Activated naive CD8-positive, alpha-beta T cell (primary cell): ENCODE data around the gene MYEF2.

Experiments
- H3K27ac Mint-ChIP-seq: one replicate; pipeline ENCODE4 v1.8.0; 2021; ENCODE audit warnings: mixed read lengths
- H3K27me3 Mint-ChIP-seq: one replicate; pipeline ENCODE4 v1.8.0; 2021; ENCODE audit warnings: mixed read lengths
- H3K36me3 Mint-ChIP-seq: one replicate; pipeline ENCODE4 v1.8.0; 2021; ENCODE audit warnings: mixed read lengths
- H3K4me1 Mint-ChIP-seq: one replicate; pipeline ENCODE4 v1.8.0; 2021; ENCODE audit warnings: low read depth, mixed read lengths
- H3K4me3 Mint-ChIP-seq: one replicate; pipeline ENCODE4 v1.8.0; 2021; ENCODE audit warnings: mild to moderate bottlenecking, mixed read lengths
- H3K9me3 Mint-ChIP-seq: one replicate; pipeline ENCODE4 v1.8.0; 2021; ENCODE audit warnings: low read depth, mixed read lengths

Gene MYEF2

GRCh38 chr15:48119277-48119676, 58.8 kb downstream of the MYEF2 start:
- H3K4me3 Mint-ChIP-seq, result no peak overlapping the region
- H3K9me3 Mint-ChIP-seq, result no peaks in the 10 kb centered on the region
- H3K36me3 Mint-ChIP-seq, result no peaks in the 10 kb centered on the region
- H3K27me3 Mint-ChIP-seq, result peaks cover 13% of the 10 kb centered on the region
- H3K4me1 Mint-ChIP-seq, result no peaks in the 10 kb centered on the region
- H3K27ac Mint-ChIP-seq, result no peak overlapping the region

DNA sequence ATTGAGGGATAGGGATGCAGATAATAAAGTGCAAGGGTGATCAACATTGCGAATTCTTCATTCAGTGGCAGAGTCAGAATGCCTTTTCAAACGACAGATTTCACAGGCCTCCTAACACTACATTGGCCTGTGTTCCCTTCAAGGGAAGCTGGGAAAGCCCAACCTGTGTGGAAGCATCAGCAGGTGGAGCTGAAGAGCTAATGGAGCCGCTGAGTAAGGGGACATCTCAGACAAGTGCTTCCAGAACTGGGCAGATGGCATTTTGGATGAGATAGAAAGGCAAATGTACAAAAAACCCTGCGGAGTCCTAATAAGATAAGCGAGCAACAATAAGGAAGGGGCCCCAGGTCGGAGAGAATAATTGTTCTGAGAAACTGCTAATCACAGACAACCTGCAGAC, 65.9 kb downstream of the MYEF2 start:
- Mint-ChIP-seq H3K4me3 (no peak overlapping the region), H3K27ac (no peak overlapping the region), H3K27me3 (peaks cover 21% of the 10 kb centered on the region), H3K4me1 (no peaks in the 10 kb centered on the region), H3K9me3 (no peaks in the 10 kb centered on the region), H3K36me3 (no peaks in the 10 kb centered on the region)

DNA sequence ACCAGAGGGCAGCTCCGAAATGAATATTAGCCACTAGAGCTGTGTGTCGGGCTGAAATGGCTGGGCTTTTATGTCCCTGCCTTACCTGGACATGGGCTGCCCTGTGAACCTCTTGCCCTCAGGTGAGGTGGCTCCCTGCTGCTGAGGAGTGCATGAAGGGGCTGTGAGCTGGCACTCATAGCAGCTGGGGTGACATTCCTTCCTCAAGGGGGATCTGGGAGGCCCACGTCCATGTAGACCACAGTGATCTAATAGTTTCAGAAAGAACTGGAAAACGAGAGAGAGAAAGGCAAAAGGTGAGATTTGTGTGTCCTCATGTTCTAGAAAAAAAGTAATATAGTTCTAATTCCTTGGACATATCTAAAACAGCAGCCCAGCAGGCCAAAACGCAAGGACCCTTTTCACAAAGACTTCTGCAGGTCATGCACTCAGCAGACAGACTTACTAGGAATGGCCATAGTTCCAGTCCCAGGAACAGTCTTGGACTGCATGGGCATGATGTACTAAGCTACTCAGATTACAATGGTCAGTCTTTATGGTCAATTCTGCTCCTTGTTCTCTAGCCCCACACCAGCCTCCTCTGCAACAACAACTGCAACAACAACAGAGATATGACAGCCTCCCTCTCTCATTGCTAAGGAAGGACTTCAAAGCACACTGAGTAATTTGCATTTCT, 68.1 kb downstream of the MYEF2 start:
- Mint-ChIP-seq H3K27ac (no peak overlapping the region), H3K27me3 (peaks cover 26% of the 10 kb centered on the region), H3K4me1 (no peaks in the 10 kb centered on the region)

DNA sequence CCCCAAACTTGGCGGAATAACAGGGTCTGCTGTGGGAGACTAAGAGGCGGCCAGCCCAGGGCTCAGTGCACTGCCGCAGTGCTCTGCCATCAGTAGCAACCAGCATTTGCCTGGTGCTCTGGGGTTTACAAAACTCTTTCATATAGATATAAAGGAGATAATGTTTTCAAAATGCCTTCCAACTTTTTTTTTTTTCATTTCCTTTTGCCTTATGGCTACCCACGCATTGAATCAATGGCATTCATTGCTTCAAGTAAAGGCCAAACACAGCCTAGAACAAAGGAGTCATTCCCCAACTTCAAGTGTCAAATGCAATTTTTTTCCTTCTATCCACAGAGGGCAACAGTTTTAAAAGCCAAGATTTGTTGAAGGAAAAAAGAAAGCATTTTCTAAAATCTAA, 68.9 kb downstream of the MYEF2 start:
- Mint-ChIP-seq H3K4me1 (no peaks in the 10 kb centered on the region), H3K27me3 (peaks cover 20% of the 10 kb centered on the region), H3K36me3 (no peaks in the 10 kb centered on the region), H3K9me3 (no peaks in the 10 kb centered on the region), H3K27ac (no peak overlapping the region), H3K4me3 (no peak overlapping the region)

More for the DNA sequence above, 68.1 kb downstream of the MYEF2 start:
- H3K36me3 Mint-ChIP-seq, result no peaks in the 10 kb centered on the region
- H3K9me3 Mint-ChIP-seq, result no peaks in the 10 kb centered on the region
- H3K4me3 Mint-ChIP-seq, result no peak overlapping the region

GRCh38 chr15:48105936-48106335, 72.2 kb downstream of the MYEF2 start:
- no peaks in the 10 kb centered on the region for H3K9me3 Mint-ChIP-seq
- no peak overlapping the region for H3K4me3 Mint-ChIP-seq
- H3K4me1 Mint-ChIP-seq, result no peaks in the 10 kb centered on the region
- no peak overlapping the region for H3K27ac Mint-ChIP-seq
- H3K27me3 Mint-ChIP-seq, result peaks cover 20% of the 10 kb centered on the region
- H3K36me3 Mint-ChIP-seq, result no peaks in the 10 kb centered on the region

DNA sequence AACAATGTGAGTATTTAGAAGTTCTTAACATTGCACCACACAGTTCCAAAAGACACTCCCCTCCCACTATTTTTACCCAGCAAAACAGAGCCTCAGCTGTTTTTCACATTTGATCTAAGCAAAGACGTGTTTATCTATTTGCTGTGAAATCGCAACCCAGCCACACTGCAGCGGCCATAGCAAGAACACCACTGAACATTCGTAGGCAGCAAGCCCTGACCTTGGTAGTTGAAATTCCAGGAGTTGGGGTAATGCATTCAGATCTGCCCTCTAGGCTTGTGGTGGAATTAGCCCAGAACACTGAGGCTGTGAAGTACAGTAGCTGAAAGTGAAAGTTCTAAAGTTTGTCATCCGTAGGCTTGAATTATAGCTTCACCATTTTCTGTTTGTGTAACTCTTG, 74.4 kb downstream of the MYEF2 start:
- Mint-ChIP-seq H3K9me3 (no peaks in the 10 kb centered on the region), H3K27me3 (peaks cover 19% of the 10 kb centered on the region), H3K4me1 (no peaks in the 10 kb centered on the region), H3K27ac (no peak overlapping the region), H3K36me3 (no peaks in the 10 kb centered on the region), H3K4me3 (no peak overlapping the region)

- H3K27ac Mint-ChIP-seq, result no peak overlapping the region
Measured at GRCh38 chr15:48102167-48102566, 75.9 kb downstream of the MYEF2 start.

GRCh38 chr15:48101376-48101961, 76.6 kb downstream of the MYEF2 start:
- no peaks in the 10 kb centered on the region for H3K4me1 Mint-ChIP-seq
- H3K9me3 Mint-ChIP-seq, result no peaks in the 10 kb centered on the region
- H3K36me3 Mint-ChIP-seq, result no peaks in the 10 kb centered on the region
- H3K27ac Mint-ChIP-seq, result no peak overlapping the region
- H3K27me3 Mint-ChIP-seq, result peaks cover 17% of the 10 kb centered on the region
- no peak overlapping the region for H3K4me3 Mint-ChIP-seq

More at GRCh38 chr15:48102167-48102566, 75.9 kb downstream of the MYEF2 start:
- Mint-ChIP-seq H3K9me3 (no peaks in the 10 kb centered on the region), H3K27me3 (peaks cover 17% of the 10 kb centered on the region), H3K36me3 (no peaks in the 10 kb centered on the region), H3K4me3 (no peak overlapping the region), H3K4me1 (no peaks in the 10 kb centered on the region)

DNA sequence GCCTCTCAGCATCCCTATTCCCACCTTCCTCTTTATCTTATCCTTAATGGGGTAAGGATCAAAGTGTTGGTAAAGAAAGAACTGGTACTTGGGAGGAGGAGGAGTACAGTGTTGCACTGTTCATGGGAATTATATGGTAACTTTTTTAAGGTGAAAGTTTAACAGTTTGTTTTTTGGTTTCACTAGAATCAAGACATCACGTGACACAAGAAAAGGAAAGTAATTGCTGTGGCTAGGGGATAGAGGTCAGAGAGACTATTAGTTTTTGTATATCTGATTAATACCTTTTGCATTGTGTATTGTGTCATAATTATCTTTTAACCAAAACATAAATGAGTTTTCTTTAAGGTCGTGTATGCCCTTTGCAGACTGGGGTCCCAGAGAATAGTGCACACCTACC, 80.8 kb downstream of the MYEF2 start:
- Mint-ChIP-seq H3K4me3 (no peak overlapping the region), H3K27ac (no peak overlapping the region), H3K27me3 (peaks cover 10% of the 10 kb centered on the region), H3K9me3 (no peaks in the 10 kb centered on the region), H3K36me3 (no peaks in the 10 kb centered on the region), H3K4me1 (no peaks in the 10 kb centered on the region)

DNA sequence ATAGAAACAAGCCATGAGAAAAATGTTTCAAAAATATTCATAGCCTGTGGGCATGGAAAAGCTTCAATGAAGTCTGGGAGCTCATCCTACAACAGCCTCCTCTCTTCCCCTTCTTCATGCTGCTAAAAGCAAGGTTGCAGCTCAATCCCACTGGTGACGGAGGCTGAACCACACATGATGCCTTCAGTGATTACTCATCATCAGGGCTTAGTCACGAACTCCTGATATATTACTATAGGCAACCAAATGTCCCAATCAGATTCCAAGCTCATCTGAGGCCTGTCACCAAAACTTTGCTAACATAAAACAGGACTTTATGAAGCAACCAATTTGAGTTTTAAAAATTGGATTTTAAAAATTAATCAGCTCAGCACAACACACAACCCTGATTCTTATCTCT, 81.3 kb downstream of the MYEF2 start:
- no peak overlapping the region for H3K27ac Mint-ChIP-seq
- no peaks in the 10 kb centered on the region for H3K9me3 Mint-ChIP-seq
- peaks cover 10% of the 10 kb centered on the region for H3K27me3 Mint-ChIP-seq
- no peak overlapping the region for H3K4me3 Mint-ChIP-seq
- no peaks in the 10 kb centered on the region for H3K36me3 Mint-ChIP-seq
- no peaks in the 10 kb centered on the region for H3K4me1 Mint-ChIP-seq

- H3K4me1 Mint-ChIP-seq, result no peaks in the 10 kb centered on the region
- peaks cover 10% of the 10 kb centered on the region for H3K27me3 Mint-ChIP-seq
- no peak overlapping the region for H3K4me3 Mint-ChIP-seq
- H3K9me3 Mint-ChIP-seq, result no peaks in the 10 kb centered on the region
- H3K27ac Mint-ChIP-seq, result no peak overlapping the region
- H3K36me3 Mint-ChIP-seq, result no peaks in the 10 kb centered on the region
Measured at GRCh38 chr15:48096355-48096786, 81.7 kb downstream of the MYEF2 start.

GRCh38 chr15:48091522-48091921, 86.6 kb downstream of the MYEF2 start:
- H3K9me3 Mint-ChIP-seq, result no peaks in the 10 kb centered on the region
- H3K27me3 Mint-ChIP-seq, result peaks cover 8% of the 10 kb centered on the region
- H3K27ac Mint-ChIP-seq, result no peak overlapping the region
- H3K36me3 Mint-ChIP-seq, result no peaks in the 10 kb centered on the region
- no peak overlapping the region for H3K4me3 Mint-ChIP-seq
- no peaks in the 10 kb centered on the region for H3K4me1 Mint-ChIP-seq

DNA sequence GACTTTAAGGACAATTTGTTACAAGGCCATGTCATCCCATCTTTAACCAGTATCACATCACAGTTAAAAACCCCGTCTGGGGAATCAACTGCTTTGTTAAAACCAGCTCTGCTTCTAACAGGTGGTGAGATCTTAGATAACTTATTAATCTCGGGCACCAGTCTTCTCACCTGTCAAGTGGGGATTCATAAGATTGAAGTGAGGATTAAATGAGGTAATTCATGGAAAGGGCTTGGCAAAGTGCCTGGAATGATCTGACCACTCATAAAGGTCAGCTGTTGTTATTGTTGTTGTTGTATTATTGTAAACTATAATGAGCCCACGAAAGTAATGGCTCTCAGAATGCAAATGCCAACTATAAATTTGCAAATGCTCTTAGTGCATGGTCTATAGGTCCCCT, 87.4 kb downstream of the MYEF2 start:
- Mint-ChIP-seq H3K27me3 (peaks cover 7% of the 10 kb centered on the region), H3K27ac (no peak overlapping the region), H3K4me1 (no peaks in the 10 kb centered on the region), H3K36me3 (no peaks in the 10 kb centered on the region), H3K4me3 (no peak overlapping the region), H3K9me3 (no peaks in the 10 kb centered on the region)

GRCh38 chr15:48090115-48090514, 88.0 kb downstream of the MYEF2 start:
- H3K36me3 Mint-ChIP-seq, result no peaks in the 10 kb centered on the region
- no peak overlapping the region for H3K4me3 Mint-ChIP-seq
- no peaks in the 10 kb centered on the region for H3K9me3 Mint-ChIP-seq
- no peaks in the 10 kb centered on the region for H3K4me1 Mint-ChIP-seq
- peaks cover 7% of the 10 kb centered on the region for H3K27me3 Mint-ChIP-seq
- H3K27ac Mint-ChIP-seq, result no peak overlapping the region

DNA sequence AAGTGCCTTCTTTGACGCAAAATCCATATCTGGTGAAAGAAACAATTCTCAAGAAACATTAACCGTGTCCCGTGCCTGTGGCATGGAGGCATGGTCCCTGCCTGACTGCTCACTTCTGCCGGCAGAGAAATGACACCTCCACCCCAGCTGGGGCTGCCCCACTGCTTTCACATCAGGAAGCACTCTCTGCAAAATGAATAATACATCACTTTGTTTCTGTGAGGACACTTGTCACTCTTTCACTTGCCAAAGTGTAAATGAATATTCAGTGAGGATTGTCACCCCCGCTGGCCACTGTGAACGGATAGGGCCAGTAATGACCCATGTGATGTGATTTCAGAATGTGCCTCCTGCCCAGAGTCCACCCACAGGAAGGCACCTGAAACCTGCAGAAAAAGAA, 88.4 kb downstream of the MYEF2 start:
- H3K9me3 Mint-ChIP-seq, result no peaks in the 10 kb centered on the region
- H3K27ac Mint-ChIP-seq, result no peak overlapping the region
- H3K4me1 Mint-ChIP-seq, result no peaks in the 10 kb centered on the region
- H3K27me3 Mint-ChIP-seq, result peaks cover 6% of the 10 kb centered on the region
- H3K36me3 Mint-ChIP-seq, result no peaks in the 10 kb centered on the region
- no peak overlapping the region for H3K4me3 Mint-ChIP-seq

DNA sequence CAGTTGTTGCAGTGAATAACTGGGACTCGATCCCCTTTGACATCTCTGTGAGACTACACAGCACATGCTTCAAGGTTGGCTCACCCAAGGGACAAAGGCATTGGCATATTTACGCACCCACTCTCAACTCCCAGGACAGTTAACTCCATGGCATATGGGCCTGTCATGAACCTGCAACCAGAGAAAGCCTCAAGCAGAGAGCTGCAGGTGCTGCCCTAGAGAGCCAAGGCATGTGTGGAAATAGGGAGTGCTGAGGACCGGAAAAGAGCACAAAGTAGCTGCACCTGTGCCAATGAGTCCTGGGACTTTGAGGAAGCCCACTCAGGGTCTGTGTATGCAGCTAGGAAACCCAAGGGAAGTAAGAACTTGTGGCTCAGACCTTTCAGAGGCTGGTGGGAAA, 90.3 kb downstream of the MYEF2 start:
- Mint-ChIP-seq H3K27ac (no peak overlapping the region), H3K4me1 (no peaks in the 10 kb centered on the region), H3K9me3 (no peaks in the 10 kb centered on the region), H3K36me3 (no peaks in the 10 kb centered on the region), H3K4me3 (no peak overlapping the region), H3K27me3 (peaks cover 6% of the 10 kb centered on the region)
